HG02884 (cell line): Measurements from ENCODE around the gene ADGRG3.

Experiments used
- ATAC-seq: cut with Tn5 transposase; IDR thresholded peaks from one replicate; pipeline ENCODE4 v1.9.1; 2021; ENCODE audit warnings: mild to moderate bottlenecking, moderate library complexity; ENCODE audit not compliant: unreplicated experiment

The ADGRG3 gene

GRCh38 chr16:57694725-57695679, 26.9 kb downstream of the ADGRG3 start, which contains the start of gene DRC7:
Gene DRC7, plus strand, starts transcription at chr16:57694806. Its CDS starts 3,144 bp downstream, at chr16:57697950.
- no peak for ATAC-seq

- ATAC-seq: no peak
These were observed 27.6 kb downstream of the ADGRG3 start for GRCh38 chr16:57695680-57696069.

DNA sequence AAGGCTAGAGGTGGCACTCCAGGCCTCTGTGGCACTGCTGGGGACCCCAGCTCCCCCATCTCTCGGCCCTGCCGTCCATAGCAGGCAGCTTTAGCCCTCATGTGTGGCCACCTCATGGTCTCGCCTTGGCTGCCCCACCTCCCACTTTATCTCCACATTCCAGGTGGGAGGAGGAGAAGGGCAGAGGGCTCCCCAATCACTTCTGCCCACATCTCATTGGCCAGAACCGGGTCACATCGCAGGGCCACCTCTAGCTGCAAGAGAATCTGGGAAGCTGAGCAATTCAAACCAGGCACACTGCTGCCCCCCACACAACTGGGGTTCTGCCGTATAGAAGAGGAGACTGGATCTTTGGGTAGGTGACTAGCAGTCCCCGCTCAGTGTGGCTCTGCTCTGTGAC, 28.1 kb downstream of the ADGRG3 start:
- no peak for ATAC-seq

GRCh38 chr16:57697896-57698537, 29.9 kb downstream of the ADGRG3 start:
- ATAC-seq: no peak

- no peak for ATAC-seq
These were observed 30.8 kb downstream of the ADGRG3 start for GRCh38 chr16:57698812-57699405.

- no peak for ATAC-seq
These were observed 31.4 kb downstream of the ADGRG3 start for GRCh38 chr16:57699481-57699880.

DNA sequence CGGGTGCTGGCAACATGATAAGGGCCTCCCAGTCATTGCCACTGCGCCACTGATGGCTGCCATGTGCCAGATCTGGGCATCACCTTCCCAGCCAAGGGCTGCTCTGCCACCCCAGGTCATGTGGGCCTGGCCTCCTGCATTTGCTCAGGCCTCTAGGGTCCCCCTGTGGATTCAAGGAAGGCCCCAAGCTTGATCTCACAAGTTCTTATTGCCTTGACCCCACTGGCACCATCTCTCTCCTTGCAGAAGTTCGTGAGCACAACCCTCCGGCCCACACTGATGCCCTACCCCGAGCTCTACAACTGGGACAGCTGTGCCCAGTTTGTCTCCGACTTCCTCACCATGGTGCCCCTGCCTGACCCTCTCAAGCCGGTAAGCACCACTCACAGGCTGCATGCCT, 31.8 kb downstream of the ADGRG3 start:
- no peak for ATAC-seq

DNA sequence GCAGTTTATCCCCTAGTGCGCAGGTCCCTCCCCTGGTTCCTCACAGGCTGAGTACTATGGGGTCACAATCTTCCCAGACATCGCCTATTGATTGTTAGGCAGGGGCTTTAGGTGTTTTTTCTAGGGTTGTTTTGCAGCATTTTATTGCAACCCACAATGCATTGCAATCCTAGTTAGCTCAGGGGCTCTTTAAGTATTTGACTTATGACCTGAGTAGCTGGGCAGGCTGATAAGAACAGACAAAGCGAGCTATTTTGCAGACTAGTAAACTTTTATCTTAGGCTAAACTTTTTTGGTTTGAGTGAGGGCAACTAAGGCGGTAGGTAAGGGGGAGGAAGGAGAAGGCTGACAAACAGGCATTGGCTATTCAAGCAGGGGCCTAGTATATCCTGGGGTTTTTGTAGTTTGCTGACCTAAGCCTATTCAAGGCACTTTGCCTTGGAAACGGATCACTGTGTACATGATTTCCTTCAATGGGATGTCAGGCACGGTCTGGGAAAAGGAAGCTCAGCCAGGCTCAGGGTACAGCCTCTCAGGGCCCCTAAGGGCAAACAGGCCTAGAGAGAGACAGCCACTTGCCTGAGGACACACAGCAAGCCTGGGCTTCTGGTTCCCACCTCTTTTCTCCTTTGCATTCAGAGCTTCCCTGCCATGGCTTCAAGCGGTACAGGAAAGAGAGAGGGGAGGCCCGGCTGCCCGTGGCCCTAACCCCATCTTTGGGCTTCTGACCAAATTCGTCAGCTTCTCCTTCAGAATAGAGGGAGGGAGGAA, 32.9 kb downstream of the ADGRG3 start:
- no peak for ATAC-seq

DNA sequence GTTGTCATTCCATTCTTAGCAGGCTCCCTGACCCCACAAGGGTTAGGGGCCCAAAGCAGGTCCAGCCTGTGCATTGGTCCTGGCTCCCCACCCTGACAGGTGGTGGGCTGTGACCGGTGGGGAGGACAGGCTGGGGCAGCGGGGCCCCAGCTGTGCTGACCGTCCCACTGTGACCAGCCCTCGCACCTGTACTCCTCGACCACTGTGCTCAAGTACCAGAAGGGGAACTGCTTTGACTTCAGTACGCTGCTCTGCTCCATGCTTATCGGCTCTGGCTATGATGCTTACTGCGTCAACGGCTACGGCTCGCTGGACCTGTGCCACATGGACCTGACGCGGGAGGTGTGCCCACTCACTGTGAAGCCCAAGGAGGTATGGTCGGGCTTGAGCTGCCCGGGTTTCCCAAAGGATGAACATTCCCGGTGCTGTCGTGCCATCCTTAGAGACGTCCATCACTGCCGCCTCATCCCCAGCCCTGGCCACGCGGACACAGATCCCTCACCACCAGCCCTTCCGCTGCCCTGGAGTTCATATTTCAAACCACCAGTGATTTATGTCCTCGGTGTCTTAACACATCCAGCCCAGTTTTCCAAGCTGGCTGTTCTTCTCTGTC, 33.8 kb downstream of the ADGRG3 start:
- ATAC-seq: no peak

DNA sequence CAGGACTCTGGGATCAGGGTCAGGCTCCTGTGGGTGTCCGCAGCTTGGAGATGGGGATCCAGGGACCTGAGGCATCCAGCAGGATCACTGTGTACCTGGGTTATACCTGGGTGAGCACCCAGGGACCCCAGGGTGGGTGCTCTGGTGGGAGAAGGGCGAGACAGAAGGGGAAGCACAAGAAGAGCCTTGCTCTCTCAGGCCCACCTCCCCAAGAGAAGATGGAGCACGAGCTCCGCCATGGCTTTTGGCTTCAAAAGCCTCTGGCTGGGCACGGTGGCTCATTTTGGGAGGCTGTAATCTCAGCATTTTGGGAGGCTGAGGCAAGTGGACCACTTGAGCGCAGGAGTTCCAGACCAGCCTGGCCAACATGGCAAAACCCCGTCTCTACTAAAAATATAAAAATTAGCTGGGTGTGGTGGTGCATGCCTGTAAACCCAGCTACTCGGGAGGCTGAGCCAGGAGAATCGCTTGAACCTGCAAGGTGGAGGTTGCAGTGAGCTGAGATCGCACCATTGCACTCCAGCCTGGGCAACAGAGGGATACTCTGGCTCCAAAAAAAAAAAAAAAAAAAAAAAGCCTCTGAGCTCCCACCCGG, 35.4 kb downstream of the ADGRG3 start:
- ATAC-seq: no peak

- no peak for ATAC-seq
These were observed 36.2 kb downstream of the ADGRG3 start for GRCh38 chr16:57704011-57704904.

DNA sequence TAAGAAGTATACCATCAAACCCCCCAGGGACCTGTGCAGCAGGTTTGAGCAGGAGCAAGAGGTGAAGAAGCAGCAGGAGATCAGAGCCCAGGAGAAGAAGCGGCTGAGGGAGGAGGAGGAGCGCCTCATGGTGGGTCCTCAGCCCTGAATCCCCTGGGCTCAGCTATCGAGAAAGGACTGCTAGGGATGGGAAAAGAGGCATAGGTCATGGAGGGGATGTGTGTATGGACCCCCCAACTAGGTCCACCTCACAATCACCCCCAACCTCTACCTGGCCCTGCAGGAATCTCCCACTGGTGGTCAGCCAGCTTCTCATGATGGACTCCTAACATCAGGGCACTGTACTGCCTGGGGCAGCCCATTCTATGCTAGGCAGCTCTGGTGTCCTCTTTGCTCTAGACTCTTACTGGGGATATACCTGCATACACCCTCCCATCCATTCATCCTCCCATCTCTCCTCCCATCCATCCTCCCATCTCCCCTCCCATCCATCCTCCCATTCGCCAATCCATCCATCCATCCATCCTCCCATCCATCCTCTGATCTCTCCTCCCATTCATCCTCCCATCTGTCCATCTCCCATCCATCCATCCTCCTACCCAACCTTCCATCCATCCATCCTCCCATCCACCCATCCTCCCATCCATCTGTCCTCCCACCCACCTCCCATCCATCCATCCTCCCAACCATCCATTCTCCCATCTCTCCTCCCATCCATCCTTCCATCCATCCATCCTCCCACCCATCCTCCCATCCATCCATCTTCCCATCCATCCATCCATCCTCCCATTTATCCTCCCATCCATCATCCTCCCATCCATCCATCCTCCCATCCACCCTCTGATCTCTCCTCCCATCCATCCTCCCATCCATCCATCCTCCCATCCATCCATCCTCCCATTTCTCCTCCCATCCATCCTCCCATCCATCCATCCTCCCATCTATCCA, 37.1 kb downstream of the ADGRG3 start:
- no peak for ATAC-seq

DNA sequence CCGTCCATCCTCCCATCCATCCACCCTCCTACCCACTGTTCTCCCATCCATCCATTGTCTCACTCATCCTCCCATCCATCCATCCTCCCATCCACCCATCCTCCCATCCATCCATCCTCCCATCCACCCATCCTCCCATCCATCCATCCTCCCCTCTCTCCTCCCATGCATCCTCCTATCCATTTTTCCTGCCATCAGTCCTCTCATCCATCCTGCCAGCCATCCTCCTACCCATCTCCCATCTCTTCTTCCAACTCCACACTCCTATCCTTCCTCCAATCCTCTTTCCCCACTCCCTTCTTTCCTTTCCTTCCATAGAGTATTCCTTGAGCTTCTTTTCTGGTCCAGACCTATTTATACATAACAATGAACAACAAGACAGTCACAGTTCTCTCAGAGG, 38.6 kb downstream of the ADGRG3 start:
- ATAC-seq: no peak

DNA sequence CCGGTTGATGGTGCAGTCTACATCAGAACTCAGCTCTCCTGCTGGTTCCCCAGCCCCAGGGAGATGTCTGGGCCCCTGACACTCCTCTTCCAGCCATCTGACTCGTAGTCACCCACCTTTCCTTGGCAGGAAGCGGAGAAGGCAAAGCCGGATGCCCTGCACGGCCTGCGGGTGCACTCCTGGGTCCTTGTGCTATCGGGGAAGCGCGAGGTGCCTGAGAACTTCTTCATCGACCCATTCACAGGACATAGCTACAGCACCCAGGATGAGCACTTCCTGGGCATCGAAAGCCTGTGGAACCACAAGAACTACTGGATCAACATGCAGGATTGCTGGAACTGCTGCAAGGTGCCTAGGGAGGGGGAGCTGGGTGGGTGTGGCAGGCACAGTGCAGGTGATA, 39.2 kb downstream of the ADGRG3 start:
- no peak for ATAC-seq

GRCh38 chr16:57708168-57708567, 40.1 kb downstream of the ADGRG3 start:
- no peak for ATAC-seq

GRCh38 chr16:57709663-57710062, 41.6 kb downstream of the ADGRG3 start:
- no peak for ATAC-seq

- no peak for ATAC-seq
These were observed 43.2 kb downstream of the ADGRG3 start for GRCh38 chr16:57711346-57711745.

GRCh38 chr16:57711993-57712392, 43.9 kb downstream of the ADGRG3 start:
- no peak for ATAC-seq
